ENCODE measurements around the gene E2F8.

The E2F8 gene

DNA sequence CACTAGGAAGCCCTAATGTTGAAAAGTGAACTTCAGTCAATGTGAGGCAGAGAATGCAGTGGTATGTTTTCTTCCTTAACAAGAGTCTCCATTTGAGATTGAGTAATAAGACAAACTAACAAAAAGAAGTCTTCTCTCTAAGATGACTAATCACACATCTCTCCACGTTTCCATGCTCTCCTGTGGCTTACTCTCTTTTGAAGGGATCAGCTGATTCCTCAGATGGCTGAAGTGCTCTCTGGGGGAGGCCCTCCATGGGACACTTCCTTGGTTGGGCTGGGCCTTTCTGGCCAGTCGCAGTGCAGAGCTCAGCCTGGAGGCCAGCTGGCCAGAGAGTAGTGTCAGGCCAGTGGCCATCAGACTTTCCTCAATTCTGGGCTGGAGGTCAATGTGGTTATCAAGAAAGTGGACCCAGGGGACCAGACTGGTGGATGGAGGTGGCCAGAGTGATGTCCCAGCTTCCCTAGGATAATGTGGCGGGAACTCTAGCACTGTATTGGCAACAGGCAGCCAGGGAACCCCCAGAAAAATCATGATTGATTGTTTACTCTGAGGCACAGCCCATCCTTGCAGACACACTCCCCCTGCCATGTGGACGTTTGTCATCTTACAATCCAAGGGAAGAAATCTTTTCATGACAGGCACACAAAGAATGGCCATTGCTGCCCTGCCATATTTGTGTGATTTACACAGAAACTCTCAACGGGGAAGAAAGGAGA lies 53.5 kb downstream of the E2F8 start:
- DNase-seq (ENCODE audit: low read depth), result no peak

GRCh38 chr11:19185516-19186052 lies 55.2 kb downstream of the E2F8 start:
- DNase-seq (ENCODE audit: low read depth), result no peak

DNA sequence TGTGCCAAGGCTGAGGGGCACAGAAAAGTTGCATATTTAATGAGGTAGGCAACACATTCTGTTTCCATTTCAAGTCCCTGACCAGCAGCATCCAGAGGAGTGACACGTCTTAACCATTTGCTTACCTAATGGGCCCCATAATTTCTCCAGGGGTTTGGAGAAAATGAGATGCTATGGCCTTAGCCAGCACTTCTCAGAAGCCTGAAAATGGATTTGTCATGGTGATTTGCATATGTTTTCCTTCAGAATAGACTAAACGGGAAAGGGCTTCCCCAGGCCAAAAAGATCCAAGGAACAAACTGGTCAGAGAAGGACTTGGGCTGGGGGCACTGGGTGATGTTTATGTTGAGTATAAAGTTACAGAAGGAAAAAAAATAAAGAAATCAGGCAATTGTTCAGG lies 55.7 kb downstream of the E2F8 start:
- no peak for DNase-seq (ENCODE audit: low read depth)

DNA sequence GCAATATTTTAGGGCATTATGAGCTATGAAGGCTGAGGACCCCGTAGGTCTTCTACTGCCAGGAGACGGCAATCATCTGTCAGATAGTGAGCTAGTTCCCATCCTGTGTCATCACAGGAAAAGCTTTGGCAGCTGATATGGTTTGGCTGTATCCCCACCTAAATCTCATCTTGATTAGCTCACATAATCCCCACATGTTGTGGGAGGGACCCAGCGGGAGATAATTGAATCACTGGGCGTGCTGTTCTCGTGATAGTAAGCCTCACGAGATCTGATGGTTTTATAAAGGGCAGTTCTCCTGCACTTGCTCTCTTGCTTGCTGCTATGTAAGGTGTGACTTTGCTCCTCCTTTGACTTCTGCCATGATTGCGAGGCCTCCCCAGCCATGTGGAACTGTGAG lies 57.1 kb downstream of the E2F8 start:
- no peak for DNase-seq (ENCODE audit: low read depth)

- DNase-seq (ENCODE audit: low read depth), result no peak
Measured at GRCh38 chr11:19181531-19182261, 59.0 kb downstream of the E2F8 start.

GRCh38 chr11:19176629-19177186 lies 64.0 kb downstream of the E2F8 start:
- no peak for DNase-seq (ENCODE audit: low read depth)
